ENCODE measurements around the gene UTP3.
A peak's percentile ranks its signal among the peaks of the same experiment; 100 is the strongest.
"Not testable (repeated sequence)": the region's sequence is repeated elsewhere in the genome, so short reads cannot be mapped to it uniquely, and the experiment has no call there.

UTP3 gene

GRCh38 chr4:70721747-70722146 lies 33.4 kb downstream of the UTP3 start, which contains the start of gene RUFY3:
Gene RUFY3 (plus strand): TSS chr4:70721964. CDS start chr4:70722574, 610 bp downstream.
- peak; percentile 75 to 81 for DNase-seq

GRCh38 chr4:70722199-70722791 lies 34.0 kb downstream of the UTP3 start:
- DNase-seq: no peak

- no peak for DNase-seq
Measured at GRCh38 chr4:70724463-70724862, 36.1 kb downstream of the UTP3 start.

GRCh38 chr4:70725633-70726032 lies 37.3 kb downstream of the UTP3 start:
- DNase-seq: no peak

- not testable (repeated sequence) for DNase-seq
Measured at GRCh38 chr4:70726515-70726914, 38.2 kb downstream of the UTP3 start.

- no peak for DNase-seq
Measured at GRCh38 chr4:70728091-70728490, 39.8 kb downstream of the UTP3 start.

GRCh38 chr4:70732878-70733277 lies 44.5 kb downstream of the UTP3 start:
- DNase-seq: not testable (repeated sequence)

GRCh38 chr4:70734168-70734954 lies 46.0 kb downstream of the UTP3 start:
- DNase-seq: no peak

GRCh38 chr4:70734971-70735370 lies 46.6 kb downstream of the UTP3 start:
- no peak for DNase-seq

GRCh38 chr4:70735915-70736314 lies 47.6 kb downstream of the UTP3 start:
- DNase-seq: not testable (repeated sequence)

- DNase-seq: no peak
Measured at GRCh38 chr4:70737006-70737405, 48.7 kb downstream of the UTP3 start.

GRCh38 chr4:70737409-70737808 lies 49.1 kb downstream of the UTP3 start:
- no peak for DNase-seq

GRCh38 chr4:70739496-70740337 lies 51.4 kb downstream of the UTP3 start:
- DNase-seq: no peak
